Stomach (tissue), 9 donors: ENCODE results near the gene CXCL1. TPM values are rescaled to one million over a fixed set of nuclear protein-coding genes. Genes with fewer than 3 reads are reported as not detected.

Experiments
- DNase-seq, 2 donors: peaks; one replicate each; pipeline versions ENCODE4 v3.0.0 to v3.0.0-alpha.2; 2013 to 2019
- H3K27ac ChIP-seq, 5 donors: fragments of 200-600 bp in 4 of 5; sonication (generic) in 4 of 5; one replicate each; pipeline ENCODE4 v1.5.1; 2013 to 2019; ENCODE audit warnings: mild to moderate bottlenecking in 1 of 5, moderate library complexity in 1 of 5
- H3K27me3 ChIP-seq, 3 donors: fragments of 200-600 bp; sonication (generic); one replicate each; pipeline ENCODE4 v1.5.1; 2017 to 2019; ENCODE audit warnings: mixed run types in 1 of 3
- H3K36me3 ChIP-seq, 4 donors: fragments of 200-600 bp; sonication (generic); 1 replicate in 3 of 4; 2 replicates in 1 of 4; pipeline ENCODE4 v1.5.1; 2016 to 2019
- H3K4me1 ChIP-seq, 4 donors: fragments of 200-600 bp; sonication (generic); one replicate each; pipeline ENCODE4 v1.5.1; 2016 to 2019
- H3K4me3 ChIP-seq, 4 donors: fragments of 200-600 bp; sonication (generic) in 3 of 4; one replicate each; pipeline ENCODE4 v1.5.1; 2016 to 2019; ENCODE audit warnings: mild to moderate bottlenecking in 1 of 4
- H3K9me3 ChIP-seq, 4 donors: fragments of 200-600 bp; sonication (generic); one replicate each; pipeline ENCODE4 v1.5.1; 2016 to 2019
- CTCF ChIP-seq, 7 experiments: fragments of 450-650 bp in 4 of 7; fragments of 200-600 bp in 3 of 7; sonication (generic) in 3 of 7; IDR thresholded peaks; one replicate each; pipeline ENCODE4 v1.5.1; 2016 to 2019; ENCODE audit warnings: antibody characterized with exemption in 7 of 7, control low read depth in 2 of 7, mild to moderate bottlenecking in 1 of 7
- EP300 ChIP-seq: sonication (generic); formaldehyde crosslinking; IDR thresholded peaks from one replicate; pipeline ENCODE4 v1.6.1; 2017; ENCODE audit warnings: antibody characterized with exemption
- POLR2A ChIP-seq, 4 donors: fragments of 450-650 bp; IDR thresholded peaks; one replicate each; pipeline ENCODE4 v1.6.1; 2016; ENCODE audit warnings: antibody characterized with exemption in 4 of 4, control low read depth in 2 of 4, mild to moderate bottlenecking in 1 of 4, moderate library complexity in 1 of 4
- POLR2AphosphoS5 ChIP-seq, 3 donors: sonication (generic); formaldehyde crosslinking; IDR thresholded peaks; one replicate each; pipeline ENCODE4 v1.6.1; 2016; ENCODE audit warnings: antibody characterized with exemption in 3 of 3
- WGBS, 5 donors: extraction: QIAGEN DNeasy Blood & Tissue Kit in 3 of 5; methylation state at CpG; one replicate each; pipeline versions ENCODE4 v1.1.5 to v1.1.7; 2013 to 2018; 5-methylcytosine and 5-hydroxymethylcytosine counted together
- intact Hi-C: fragments of 100-400 bp; cut with DNase I; formaldehyde crosslinking; loops from one replicate; pipeline ENCODE4 v1.15.1; 2023; ENCODE audit warnings: low total_unique reads
- polyA plus RNA-seq, 3 donors: library from polyadenylated mRNA; stranded (reverse); fragments of 200-250 nt; gene quantifications; one replicate each; pipeline ENCODE4 v1.2.3, GENCODE V29; 2013
- total RNA-seq, 5 donors: library from RNA; depleted of rRNA; stranded (reverse); fragments of >200 nt; gene quantifications; one replicate each; pipeline versions ENCODE4 v1.1.0 to v1.2.3, GENCODE V29; 2014 to 2016
- donor health status: healthy with polysubstance abuse.
- donor health status: Bipolar disorder and iron deficiency.
- donor health status: healthy.

The CXCL1 gene
- total and polyA plus RNA-seq, 8 donors, result 1.8 to 62.1 (median 30.1) TPM

- DNase-seq, result no peak
- intact Hi-C loops, result no loop called here
- 94 to 100% (median 97%) methylated on average over 1 of the region's 1 CpG for WGBS, 5 donors
- no peaks in the 10 kb centered on the region for H3K9me3 ChIP-seq
- no peaks in the 10 kb centered on the region for H3K36me3 ChIP-seq
- no peaks in the 10 kb centered on the region for H3K27me3 ChIP-seq
- H3K4me3 ChIP-seq, result no peak overlapping the region
- no peak for TF ChIP-seq POLR2AphosphoS5 (IDR thresholded peaks at IDR 0.05)
- no peak for TF ChIP-seq POLR2A (IDR thresholded peaks at IDR 0.05)
- no peak for TF ChIP-seq CTCF (IDR thresholded peaks at IDR 0.05)
- TF ChIP-seq EP300, result no peak
- H3K27ac ChIP-seq, result no peak overlapping the region
- no peaks in the 10 kb centered on the region for H3K4me1 ChIP-seq
Observed at GRCh38 chr4:73916172-73916925, 47.2 kb downstream of the CXCL1 start.

- intact Hi-C loops, result no loop called here
- no peak overlapping the region for H3K27ac ChIP-seq
- 70 to 79% (median 74%) methylated on average over 2 of the region's 2 CpGs for WGBS, 5 donors
- no peak for TF ChIP-seq CTCF (IDR thresholded peaks at IDR 0.05)
- peak in 2 of 3 donors; percentile 25 to 49 for TF ChIP-seq POLR2AphosphoS5 (IDR thresholded peaks at IDR 0.05)
- H3K36me3 ChIP-seq, result no peaks in the 10 kb centered on the region
- H3K4me1 ChIP-seq, result no peaks in the 10 kb centered on the region
- H3K9me3 ChIP-seq, result no peaks in the 10 kb centered on the region
- no peaks in the 10 kb centered on the region for H3K27me3 ChIP-seq
- no peak for DNase-seq
- H3K4me3 ChIP-seq, result no peak overlapping the region
Observed at GRCh38 chr4:73917081-73917501, 47.9 kb downstream of the CXCL1 start.

GRCh38 chr4:73918058-73918457 lies 48.9 kb downstream of the CXCL1 start:
- DNase-seq, result no peak
- no peaks in the 10 kb centered on the region for H3K27me3 ChIP-seq
- no peak for TF ChIP-seq POLR2A (IDR thresholded peaks at IDR 0.05)
- no peak for TF ChIP-seq CTCF (IDR thresholded peaks at IDR 0.05)
- TF ChIP-seq POLR2AphosphoS5 (IDR thresholded peaks at IDR 0.05), result no peak
- no peak for TF ChIP-seq EP300
- intact Hi-C loops, result no loop called here
- 73 to 88% (median 75%) methylated on average over 2 of the region's 2 CpGs for WGBS, 5 donors
- peak overlapping the region in 1 of 5 donors; percentile 15 for H3K27ac ChIP-seq
- H3K4me3 ChIP-seq, result no peak overlapping the region
- H3K36me3 ChIP-seq, result no peaks in the 10 kb centered on the region
- H3K9me3 ChIP-seq, result no peaks in the 10 kb centered on the region
- no peaks in the 10 kb centered on the region for H3K4me1 ChIP-seq

- Histone ChIP-seq H3K27ac (no peak overlapping the region), H3K9me3 (no peaks in the 10 kb centered on the region), H3K4me3 (no peak overlapping the region), H3K36me3 (no peaks in the 10 kb centered on the region), H3K4me1 (no peaks in the 10 kb centered on the region), H3K27me3 (no peaks in the 10 kb centered on the region)
- 86 to 95% (median 92%) methylated on average over 3 of the region's 3 CpGs for WGBS, 5 donors
- intact Hi-C loops, result no loop called here
- TF ChIP-seq EP300 (no peak), POLR2A (IDR thresholded peaks at IDR 0.05) (no peak), CTCF (IDR thresholded peaks at IDR 0.05) (no peak), POLR2AphosphoS5 (IDR thresholded peaks at IDR 0.05) (no peak)
- no peak for DNase-seq
Observed at GRCh38 chr4:73919691-73920090, 50.5 kb downstream of the CXCL1 start.

Other genes with a start within 250 kb of the CXCL1 start
- 10 to 100 TPM in 3 of 5 donors, 1 to 10 TPM in 2; 5.5 to 51.8 (median 13.4) TPM for gene RASSF6, start 249.0 kb upstream of the CXCL1 start, total RNA-seq
- gene RASSF6, start 249.0 kb upstream of the CXCL1 start, polyA plus RNA-seq, result 10 to 100 TPM in 2 of 3 donors, 1 to 10 TPM in 1; 5.0 to 35.9 (median 13.7) TPM
- gene CXCL8, start 128.8 kb upstream of the CXCL1 start, total RNA-seq, result 1 to 10 TPM in 3 of 5 donors, not detected in 2; 3.6 to 6.4 (median 5.9) TPM
- 100 to 1,000 TPM in 1 of 3 donors, 1 to 10 TPM in 2; 6.9 to 163 (median 9.9) TPM for gene CXCL8, start 128.8 kb upstream of the CXCL1 start, polyA plus RNA-seq
- gene CXCL6, start 32.7 kb upstream of the CXCL1 start, total RNA-seq, result 1 to 10 TPM in 1 of 5 donors, under 1 TPM in 1, not detected in 3; 0.18 to 4.3 TPM
- gene CXCL6, start 32.7 kb upstream of the CXCL1 start, polyA plus RNA-seq, result 1 to 10 TPM; 1.2 to 4.7 (median 2.1) TPM
- gene PF4V1, start 16.1 kb upstream of the CXCL1 start, total RNA-seq, result not detected
- gene PF4V1, start 16.1 kb upstream of the CXCL1 start, polyA plus RNA-seq, result not detected
- 1 to 10 TPM in 2 of 5 donors, not detected in 3; 1.4 to 5.8 TPM for gene PF4, start 112.6 kb downstream of the CXCL1 start, total RNA-seq
- 1 to 10 TPM in 2 of 3 donors, not detected in 1; 2.4 to 3.9 TPM for gene PF4, start 112.6 kb downstream of the CXCL1 start, polyA plus RNA-seq
- 1 to 10 TPM in 1 of 5 donors, not detected in 4; 6.6 TPM for gene PPBP, start 118.8 kb downstream of the CXCL1 start, total RNA-seq
- gene PPBP, start 118.8 kb downstream of the CXCL1 start, polyA plus RNA-seq, result 1 to 10 TPM in 1 of 3 donors, not detected in 2; 2.4 TPM
- gene CXCL5, start 129.3 kb downstream of the CXCL1 start, total RNA-seq, result 10 to 100 TPM in 2 of 5 donors, 1 to 10 TPM in 2, not detected in 1; 1.3 to 40.1 (median 13.4) TPM
- gene CXCL5, start 129.3 kb downstream of the CXCL1 start, polyA plus RNA-seq, result 10 to 100 TPM in 1 of 3 donors, 1 to 10 TPM in 1, not detected in 1; 4.9 to 21.2 TPM
- 10 to 100 TPM in 2 of 5 donors, 1 to 10 TPM in 2, not detected in 1; 3.5 to 94.6 (median 25.2) TPM for gene CXCL3, start 169.3 kb downstream of the CXCL1 start, total RNA-seq
- 10 to 100 TPM in 2 of 3 donors, 1 to 10 TPM in 1; 2.7 to 39.7 (median 18.5) TPM for gene CXCL3, start 169.3 kb downstream of the CXCL1 start, polyA plus RNA-seq
- gene CXCL2, start 229.8 kb downstream of the CXCL1 start, total RNA-seq, result 100 to 1,000 TPM in 3 of 5 donors, 1 to 10 TPM in 1, not detected in 1; 5.1 to 388 (median 191) TPM
- gene CXCL2, start 229.8 kb downstream of the CXCL1 start, polyA plus RNA-seq, result 100 to 1,000 TPM in 1 of 3 donors, 10 to 100 TPM in 1, 1 to 10 TPM in 1; 8.7 to 117 (median 46.4) TPM